ENCODE results near the gene MADD.
"Not testable (repeated sequence)": the region's sequence is repeated elsewhere in the genome, so short reads cannot be mapped to it uniquely, and the experiment has no call there.

The MADD gene

DNA sequence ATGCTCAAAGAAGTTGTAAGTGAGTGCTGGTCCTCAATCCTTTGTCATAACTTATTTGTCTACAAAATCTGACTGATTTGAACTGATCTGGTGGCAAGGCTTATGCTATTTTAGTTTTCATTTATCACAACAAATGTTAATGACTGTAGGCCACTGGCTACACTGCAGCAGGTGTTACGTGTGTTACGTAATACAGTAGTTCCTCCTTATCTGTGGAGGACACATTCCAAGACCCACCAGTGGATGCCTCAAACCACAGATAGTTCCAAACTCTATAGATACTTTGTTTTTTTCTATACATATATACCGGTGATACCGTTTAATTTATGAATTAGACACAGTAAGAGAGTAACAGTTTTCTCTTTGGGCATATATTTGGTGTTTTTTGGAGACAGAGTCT lies 7.0 kb downstream of the MADD start:
- DNase-seq (ENCODE audit: low read depth) = no peak

DNA sequence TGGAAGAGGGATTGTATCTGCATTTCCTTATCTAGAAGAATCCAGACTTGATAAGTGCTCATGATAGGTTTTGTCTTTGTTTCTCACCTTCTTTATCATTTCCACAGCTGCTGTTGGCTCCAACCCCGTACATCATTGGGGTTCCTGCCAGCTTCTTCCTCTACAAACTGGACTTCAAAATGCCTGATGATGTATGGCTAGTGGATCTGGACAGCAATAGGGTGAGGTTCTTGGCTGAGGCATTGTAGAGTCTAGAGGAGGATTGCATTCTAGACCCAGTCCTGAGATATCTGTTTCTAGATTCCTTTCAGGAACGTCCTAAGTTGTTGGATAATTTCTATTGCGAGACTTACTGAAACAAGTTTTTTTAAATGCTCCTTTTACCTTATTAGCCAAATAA lies 8.1 kb downstream of the MADD start:
- DNase-seq (ENCODE audit: low read depth) = no peak

GRCh38 chr11:47278769-47279168 lies 8.8 kb downstream of the MADD start:
- no peak for DNase-seq (ENCODE audit: low read depth)

DNA sequence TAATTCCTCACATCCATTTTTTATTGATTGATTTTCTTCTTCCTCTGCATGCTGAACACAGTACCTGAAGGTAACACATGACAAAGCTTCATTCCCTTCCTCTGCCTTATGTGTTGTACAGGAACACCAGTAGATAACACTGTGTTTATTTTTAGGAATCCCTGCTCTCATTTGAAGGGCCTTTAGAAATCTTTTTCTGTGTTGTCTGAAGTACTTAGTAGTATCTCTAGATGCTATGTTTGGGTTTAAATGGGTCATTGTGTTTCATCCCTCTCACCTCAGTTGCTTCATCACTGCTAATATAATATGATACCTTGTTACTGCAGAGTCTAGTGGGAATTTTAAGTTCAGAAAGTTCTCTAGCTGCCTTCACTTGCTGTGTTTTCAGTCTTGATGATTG lies 10.2 kb downstream of the MADD start:
- no peak for DNase-seq (ENCODE audit: low read depth)

GRCh38 chr11:47280860-47281259 lies 10.9 kb downstream of the MADD start:
- DNase-seq (ENCODE audit: low read depth) = no peak

DNA sequence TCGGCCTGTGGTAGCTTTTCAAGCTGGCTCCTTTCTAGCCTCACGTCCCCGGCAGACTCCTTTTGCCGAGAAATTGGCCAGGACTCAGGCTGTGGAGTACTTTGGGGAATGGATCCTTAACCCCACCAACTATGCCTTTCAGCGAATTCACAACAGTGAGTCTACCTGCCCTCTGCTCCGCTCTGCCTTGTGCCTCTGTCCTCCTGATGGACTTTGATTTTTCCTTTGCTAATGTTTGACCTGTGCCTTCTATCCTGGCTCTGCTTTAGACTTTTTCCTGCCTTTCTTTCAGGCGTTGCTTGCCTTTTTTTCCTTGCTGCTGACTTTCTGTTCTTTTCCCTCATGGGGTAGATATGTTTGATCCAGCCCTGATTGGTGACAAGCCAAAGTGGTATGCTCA lies 12.5 kb downstream of the MADD start:
- DNase-seq (ENCODE audit: low read depth) = no peak

DNA sequence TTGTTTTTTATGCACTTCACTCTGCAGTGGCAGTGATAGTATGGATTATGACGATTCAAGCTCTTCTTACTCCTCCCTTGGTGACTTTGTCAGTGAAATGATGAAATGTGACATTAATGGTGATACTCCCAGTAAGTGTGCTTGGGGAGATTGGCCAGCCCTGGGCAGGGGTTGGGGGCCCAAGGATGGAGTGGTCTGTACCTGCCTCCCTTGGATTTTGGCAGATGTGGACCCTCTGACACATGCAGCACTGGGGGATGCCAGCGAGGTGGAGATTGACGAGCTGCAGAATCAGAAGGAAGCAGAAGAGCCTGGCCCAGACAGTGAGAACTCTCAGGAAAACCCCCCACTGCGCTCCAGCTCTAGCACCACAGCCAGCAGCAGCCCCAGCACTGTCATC lies 14.2 kb downstream of the MADD start:
- DNase-seq (ENCODE audit: low read depth) = no peak

- DNase-seq (ENCODE audit: low read depth) = no peak
These were observed 16.2 kb downstream of the MADD start for GRCh38 chr11:47285969-47286770.

DNA sequence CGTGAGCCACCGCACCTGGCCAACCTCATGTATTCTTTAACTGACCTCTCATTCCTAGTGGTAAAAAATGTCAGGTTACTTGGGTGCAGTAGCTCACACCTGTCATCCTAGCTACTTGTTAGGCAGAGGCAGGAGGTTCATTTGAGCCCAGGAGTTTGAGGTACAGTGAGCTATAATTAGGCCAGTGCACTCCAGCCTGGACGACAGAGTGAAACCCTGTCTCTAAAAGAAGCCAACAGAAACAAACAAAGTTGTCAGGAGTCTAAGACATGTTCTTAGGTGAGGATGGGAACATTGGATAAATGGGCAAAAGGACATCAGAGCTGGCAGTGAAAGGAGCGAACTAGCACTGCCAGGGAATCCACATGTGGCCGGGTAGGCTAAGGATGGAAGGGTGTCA lies 18.1 kb downstream of the MADD start:
- DNase-seq (ENCODE audit: low read depth) = no peak

DNA sequence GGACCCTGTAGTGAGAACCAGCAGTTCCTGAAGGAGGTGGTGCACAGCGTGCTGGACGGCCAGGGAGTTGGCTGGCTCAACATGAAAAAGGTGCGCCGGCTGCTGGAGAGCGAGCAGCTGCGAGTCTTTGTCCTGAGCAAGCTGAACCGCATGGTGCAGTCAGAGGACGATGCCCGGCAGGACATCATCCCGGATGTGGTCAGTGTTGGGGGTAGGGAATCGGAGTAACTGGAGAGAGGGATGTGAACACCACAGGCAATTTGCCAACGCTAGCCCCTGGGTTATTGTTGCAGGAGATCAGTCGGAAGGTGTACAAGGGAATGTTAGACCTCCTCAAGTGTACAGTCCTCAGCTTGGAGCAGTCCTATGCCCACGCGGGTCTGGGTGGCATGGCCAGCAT lies 19.9 kb downstream of the MADD start:
- no peak for DNase-seq (ENCODE audit: low read depth)

GRCh38 chr11:47295385-47295784 lies 25.5 kb downstream of the MADD start:
- no peak for DNase-seq (ENCODE audit: low read depth)

GRCh38 chr11:47296045-47296444 lies 26.1 kb downstream of the MADD start:
- DNase-seq (ENCODE audit: low read depth) = no peak

DNA sequence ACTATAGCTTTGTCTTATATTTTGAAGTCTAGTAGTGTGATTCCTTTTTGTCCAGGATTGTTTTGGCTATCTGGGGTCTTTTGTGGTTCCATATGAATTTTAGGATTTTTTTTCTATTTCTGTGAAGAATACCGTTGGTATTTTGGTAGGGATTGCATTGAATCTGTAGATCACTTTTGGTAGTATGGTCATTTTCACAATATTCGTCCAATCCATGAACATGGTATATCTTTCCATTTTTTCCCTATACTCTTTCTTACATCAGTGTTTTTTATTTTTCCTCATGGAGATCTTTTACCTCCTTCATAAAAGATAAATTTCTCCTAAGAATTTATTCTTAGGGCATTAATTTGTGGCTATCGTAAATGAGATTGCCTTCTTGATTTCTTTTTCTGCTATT lies 29.1 kb downstream of the MADD start:
- DNase-seq (ENCODE audit: low read depth) = no peak

DNA sequence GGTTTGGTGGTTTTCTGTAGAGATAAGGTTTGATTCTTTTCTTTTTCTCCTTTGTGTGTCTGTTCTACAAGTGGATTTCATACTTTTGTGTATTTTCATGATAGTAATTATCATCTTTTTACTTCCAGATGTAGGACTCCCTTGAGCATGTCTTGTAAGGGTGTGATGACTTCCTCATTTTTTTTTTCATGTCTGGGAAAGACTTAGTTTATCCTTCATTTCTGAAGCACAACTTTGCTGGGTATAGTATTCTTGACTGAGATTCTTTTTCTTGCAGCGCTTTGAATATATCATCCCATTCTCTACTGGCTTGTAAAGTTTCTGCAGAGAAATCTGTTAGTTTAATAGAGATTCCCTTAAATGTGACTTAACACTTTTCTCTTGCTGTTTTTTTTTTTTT lies 32.9 kb downstream of the MADD start:
- DNase-seq (ENCODE audit: low read depth) = no peak

GRCh38 chr11:47305734-47306483 lies 36.0 kb downstream of the MADD start:
- DNase-seq (ENCODE audit: low read depth) = no peak

DNA sequence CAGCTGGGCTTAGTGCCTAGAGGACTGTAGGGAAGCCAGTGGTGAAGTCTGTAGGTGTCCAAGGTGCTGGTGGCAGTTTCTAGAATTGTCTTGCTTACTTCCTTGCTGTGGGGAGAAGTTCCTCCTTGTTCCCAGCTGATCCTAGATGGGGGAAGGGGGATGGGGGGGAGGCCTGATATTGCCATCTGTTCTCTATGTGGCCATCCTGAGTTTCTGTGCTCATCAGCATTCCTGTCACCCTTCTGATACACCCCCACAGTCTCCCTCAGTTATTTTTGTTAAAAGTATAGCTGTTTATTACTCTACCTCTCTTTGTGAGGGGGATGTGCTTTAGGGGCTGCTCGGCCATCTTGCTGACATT lies 36.5 kb downstream of the MADD start:
- no peak for DNase-seq (ENCODE audit: low read depth)

GRCh38 chr11:47308050-47308823 lies 38.3 kb downstream of the MADD start:
- no peak for DNase-seq (ENCODE audit: low read depth)

- no peak for DNase-seq (ENCODE audit: low read depth)
These were observed 45.1 kb downstream of the MADD start for GRCh38 chr11:47314992-47315391.

GRCh38 chr11:47316501-47316900 lies 46.6 kb downstream of the MADD start:
- not testable (repeated sequence) for DNase-seq (ENCODE audit: low read depth)

- DNase-seq (ENCODE audit: low read depth) = no peak
These were observed 47.3 kb downstream of the MADD start for GRCh38 chr11:47317064-47317828.

- no peak for DNase-seq (ENCODE audit: low read depth)
These were observed 48.2 kb downstream of the MADD start for GRCh38 chr11:47318166-47318565.

GRCh38 chr11:47324520-47324919 lies 54.6 kb downstream of the MADD start:
- DNase-seq (ENCODE audit: low read depth) = no peak
